Measurements from ENCODE around the gene ZNF598. TPM values are rescaled to one million over a fixed set of nuclear protein-coding genes. Genes with fewer than 3 reads are reported as not detected.
A peak's percentile ranks its signal among the peaks of the same experiment; 100 is the strongest.

Gene ZNF598
- polyA plus RNA-seq, 1 of the 3 experiments (the other 2 are of a cell fraction): 47.8 TPM

- Histone ChIP-seq H2AFZ (ENCODE audit: low read depth) (peak overlapping the region; percentile 71), H3K36me3 (replicated peaks in 1 of 2; ENCODE audit: control insufficient read depth in 1 of 2, insufficient read depth in 2 of 2, low read length in 1 of 2) (peaks cover 14 to 17% of the 10 kb centered on the region in 2 experiments), H4K20me1 (ENCODE audit: insufficient read depth) (no peaks in the 10 kb centered on the region), H3K9ac (peak overlapping the region; percentile 74), H3K4me2 (peak overlapping the region; percentile 98), H3K4me1 (ENCODE audit: control insufficient read depth in 1 of 2, insufficient read depth in 2 of 2, low read depth in 1 of 2, low read length in 1 of 2) (peaks cover 4 to 20% of the 10 kb centered on the region in 2 experiments; a peak in 3 of 4 replicates), H3K9me3 (no peaks in the 10 kb centered on the region), H3K79me2 (ENCODE audit: insufficient read depth) (peaks cover 53% of the 10 kb centered on the region), H3K27me3 (ENCODE audit: insufficient read depth) (no peaks in the 10 kb centered on the region), H3K27ac (ENCODE audit: low read depth in 2 of 2, low read length in 1 of 2) (peak overlapping the region; percentile 33 to 39; a peak in 2 of 4 replicates), H3K9me2 (no peaks in the 10 kb centered on the region), H3K4me3 (ENCODE audit: low read depth in 2 of 2, low read length in 1 of 2) (peak overlapping the region; percentile 71 to 76), H3F3A (replicated peaks; ENCODE audit: insufficient read depth) (no peaks in the 10 kb centered on the region)
- TF ChIP-seq, protein P1, sequence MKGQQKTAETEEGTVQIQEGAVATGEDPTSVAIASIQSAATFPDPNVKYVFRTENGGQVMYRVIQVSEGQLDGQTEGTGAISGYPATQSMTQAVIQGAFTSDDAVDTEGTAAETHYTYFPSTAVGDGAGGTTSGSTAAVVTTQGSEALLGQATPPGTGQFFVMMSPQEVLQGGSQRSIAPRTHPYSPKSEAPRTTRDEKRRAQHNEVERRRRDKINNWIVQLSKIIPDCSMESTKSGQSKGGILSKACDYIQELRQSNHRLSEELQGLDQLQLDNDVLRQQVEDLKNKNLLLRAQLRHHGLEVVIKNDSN (IDR thresholded peaks at IDR 0.05; ENCODE audit: borderline replicate concordance, low read depth): no peak
- TF ChIP-seq MXI1 (IDR thresholded peaks at IDR 0.05; ENCODE audit: low read depth, low read length) (0 out of 2 replicates have a peak, but pooled peaks have one; percentile 9), SIN3A (IDR thresholded peaks at IDR 0.05; ENCODE audit: borderline replicate concordance, low read depth, low read length) (0 out of 2 replicates have a peak, but pooled peaks have one; percentile 4), MEF2A (IDR thresholded peaks at IDR 0.05; ENCODE audit: borderline replicate concordance, low read depth) (no peak)
- POLR2A ChIA-PET: interaction anchor here (0.9 to 2.1 kb wide), 14 partner anchors 9 to 421 kb away, joined by 3 to 12 read pairs (median 5); partner anchors contain the start of gene TRAF7
- 0% methylated on average over 10 of the region's 30 CpGs for WGBS (ENCODE audit: low lambda C conversion rate)
- no peak for DNase-seq
- CTCF ChIA-PET: interaction anchor here (0.9 to 5.8 kb wide), 9 partner anchors 14 to 105 kb away, joined by 3 to 43 read pairs (median 6); no protein-coding TSS in a partner anchor
These were observed 38.5 kb upstream of the ZNF598 start for GRCh38 chr16:2048116-2048543.

- Histone ChIP-seq H3K79me2 (ENCODE audit: insufficient read depth) (peaks cover 53% of the 10 kb centered on the region), H2AFZ (ENCODE audit: low read depth) (peak within 1 kb of the TSS; percentile 71), H3F3A (replicated peaks; ENCODE audit: insufficient read depth) (no peaks in the 10 kb centered on the region), H3K27me3 (ENCODE audit: insufficient read depth) (no peaks in the 10 kb centered on the region), H3K4me2 (peak within 1 kb of the TSS; percentile 98), H3K36me3 (replicated peaks in 1 of 2; ENCODE audit: control insufficient read depth in 1 of 2, insufficient read depth in 2 of 2, low read length in 1 of 2) (peaks cover 13 to 17% of the 10 kb centered on the region in 2 experiments), H3K4me1 (ENCODE audit: control insufficient read depth in 1 of 2, insufficient read depth in 2 of 2, low read depth in 1 of 2, low read length in 1 of 2) (peaks cover 4 to 20% of the 10 kb centered on the region in 2 experiments; a peak in 3 of 4 replicates), H4K20me1 (ENCODE audit: insufficient read depth) (no peaks in the 10 kb centered on the region), H3K9me2 (no peaks in the 10 kb centered on the region), H3K9me3 (no peaks in the 10 kb centered on the region), H3K4me3 (ENCODE audit: low read depth in 2 of 2, low read length in 1 of 2) (peak within 1 kb of the TSS; percentile 71 to 76), H3K27ac (ENCODE audit: low read depth in 2 of 2, low read length in 1 of 2) (peak within 1 kb of the TSS; percentile 33 to 69; a peak in 3 of 4 replicates), H3K9ac (peak within 1 kb of the TSS; percentile 74)
- WGBS (ENCODE audit: low lambda C conversion rate): 1% methylated on average over 20 of the region's 81 CpGs
- ChIA-PET CTCF (interaction anchor here (0.7 to 5.8 kb wide), 11 partner anchors 10 to 106 kb away, joined by 3 to 43 read pairs (median 6); no protein-coding TSS in a partner anchor), POLR2A (interaction anchor here (0.6 to 2.1 kb wide), 16 partner anchors 8 to 421 kb away, joined by 3 to 12 read pairs (median 4); partner anchors contain the start of gene TRAF7)
- peak; percentile 97 for DNase-seq
- TF ChIP-seq GABPA (IDR thresholded peaks at IDR 0.05; ENCODE audit: low read depth) (peak; percentile 95), CHD2 (IDR thresholded peaks at IDR 0.05; ENCODE audit: low read length, partially characterized antibody) (peak; percentile 75), MAX (IDR thresholded peaks at IDR 0.05; ENCODE audit: low read depth) (peak; percentile 73), SIN3A (IDR thresholded peaks at IDR 0.05; ENCODE audit: borderline replicate concordance, low read depth, low read length) (peak; percentile 60; the same call in 1 of the 2 replicates), POLR2AphosphoS5 (IDR thresholded peaks at IDR 0.05; ENCODE audit: low read depth, low read length) (peak; percentile 39; the same call in 1 of the 2 replicates), FOSL2 (IDR thresholded peaks at IDR 0.05; ENCODE audit: borderline replicate concordance, low read depth) (no peak), SMC3 (IDR thresholded peaks at IDR 0.05; ENCODE audit: low read depth, low read length) (peak; percentile 32; the same call in 1 of the 2 replicates), YY1 (IDR thresholded peaks at IDR 0.05; ENCODE audit: low read depth) (peak; percentile 90), EZH2phosphoT487 (IDR thresholded peaks at IDR 0.05; ENCODE audit: borderline replicate concordance, low read depth) (no peak), USF2 (IDR thresholded peaks at IDR 0.05; ENCODE audit: borderline replicate concordance, low read depth, low read length) (peak; percentile 94), REST (IDR thresholded peaks at IDR 0.05; ENCODE audit: low read depth, low read length) (no peak), CTCF (IDR thresholded peaks at IDR 0.05) (peak; percentile 28; the same call in 1 of the 2 replicates), ELF1 (IDR thresholded peaks at IDR 0.05) (peak; percentile 88)
These were observed 37.9 kb upstream of the ZNF598 start, which contains the start of the genes NTHL1 and TSC2 for GRCh38 chr16:2047330-2048115. Gene NTHL1 (minus strand): TSS chr16:2047834. CDS start chr16:2047823, 11 bp downstream. Gene TSC2 (plus strand): TSS chr16:2047985. CDS start chr16:2048616, 631 bp downstream.

Measured in SK-N-SH (cell line).